GM12891 (cell line): Measurements from ENCODE around the gene EHBP1.

Experiments
- DNase-seq: peaks from one replicate; pipeline ENCODE4 v3.0.0; 2011; ENCODE audit warnings: low spot score; ENCODE audit not compliant: insufficient read length
- FAIRE-seq: peaks from 2 replicates; lab custom pipeline; 2011; peaks lifted over from hg19 to GRCh38; lab: Jason Lieb, UNC
- PAX5 ChIP-seq: IDR thresholded peaks from 2 replicates; pipeline ENCODE4 v1.6.1; 2011; ENCODE audit warnings: low read length, moderate library complexity, mild to moderate bottlenecking; ENCODE audit not compliant: insufficient read depth, severe bottlenecking
- POLR2A ChIP-seq: IDR thresholded peaks from 2 replicates; pipeline ENCODE4 v1.6.1; 2011; ENCODE audit warnings: low read depth, low read length, control low read depth
- POLR2AphosphoS5 ChIP-seq: IDR thresholded peaks from 2 replicates; pipeline ENCODE4 v1.6.1; 2011; ENCODE audit warnings: low read depth, low read length, control low read depth
- POU2F2 ChIP-seq: IDR thresholded peaks from 2 replicates; pipeline ENCODE4 v1.6.1; 2011; ENCODE audit warnings: low read depth, mild to moderate bottlenecking, control low read depth, low read length, moderate library complexity
- SPI1 ChIP-seq: IDR thresholded peaks from 2 replicates; pipeline ENCODE4 v1.6.1; 2011; ENCODE audit warnings: low read depth, low read length, control low read depth
- TAF1 ChIP-seq: IDR thresholded peaks from 2 replicates; pipeline ENCODE4 v1.6.1; 2011; ENCODE audit warnings: low read depth, low read length, control low read depth

EHBP1 gene

DNA sequence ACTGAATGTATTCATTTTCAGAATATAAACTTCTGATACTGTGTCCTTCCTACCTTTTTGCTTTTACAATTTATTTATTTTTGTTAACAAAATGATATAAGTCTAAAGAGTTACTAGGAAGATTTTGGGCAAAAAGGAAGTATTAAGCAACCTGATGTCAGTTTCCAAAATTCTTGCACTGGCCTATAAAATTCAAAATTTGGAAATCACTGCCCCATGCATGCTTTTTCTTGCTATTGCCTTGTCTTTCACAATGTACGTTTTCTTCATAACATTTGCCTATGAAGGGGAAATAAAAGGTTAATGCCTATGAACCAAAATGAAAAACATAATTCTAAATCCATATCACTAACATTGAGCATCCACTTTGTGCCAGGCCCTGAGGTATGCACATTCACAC lies 40.1 kb upstream of the EHBP1 start:
- FAIRE-seq = no peak
- no peak for DNase-seq

DNA sequence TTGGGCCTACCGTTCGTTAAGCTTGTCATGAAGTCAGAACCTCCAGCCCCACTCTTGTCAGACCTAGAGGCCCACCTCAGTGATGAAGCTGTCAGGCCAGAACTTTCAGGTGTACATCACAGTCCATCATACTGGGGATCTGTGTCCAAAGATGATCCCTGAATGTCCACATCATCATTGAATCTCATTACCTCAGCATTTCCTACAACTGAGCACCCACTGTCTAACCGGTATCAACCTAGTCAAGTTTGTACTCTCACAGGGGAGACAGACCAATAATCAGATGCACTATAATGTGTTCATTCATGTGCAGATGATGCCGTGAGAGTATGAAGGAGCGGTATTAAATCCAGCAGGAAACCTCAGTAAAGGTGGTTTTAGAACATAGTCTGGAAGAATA lies 36.3 kb upstream of the EHBP1 start:
- TF ChIP-seq POU2F2 (no peak), POLR2A (no peak), POLR2AphosphoS5 (no peak), SPI1 (no peak), PAX5 (no peak), TAF1 (no peak)
- FAIRE-seq = no peak
- DNase-seq = no peak

More for the DNA sequence above, 40.1 kb upstream of the EHBP1 start:
- TF ChIP-seq POLR2A (no peak), PAX5 (no peak), SPI1 (no peak), TAF1 (no peak), POLR2AphosphoS5 (no peak), POU2F2 (no peak)

DNA sequence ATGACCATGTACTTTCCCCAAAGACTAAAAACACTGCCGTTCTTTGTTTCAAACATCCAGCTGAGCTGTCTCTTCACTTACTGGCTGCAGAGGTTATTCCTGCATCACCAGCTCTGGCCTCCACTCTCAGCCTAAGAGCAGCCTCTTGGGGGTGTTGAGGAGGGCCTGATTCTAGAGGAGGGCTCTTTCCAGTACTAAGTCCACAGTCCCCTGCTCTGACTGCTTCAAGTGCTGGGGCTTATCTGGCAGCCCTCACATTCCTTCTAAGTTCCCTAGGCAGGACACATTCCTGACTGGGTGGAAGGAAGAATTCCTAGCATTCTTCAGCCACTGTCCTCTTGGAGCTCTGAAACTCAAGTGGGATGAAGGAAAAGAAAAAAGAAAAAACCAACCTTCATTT lies 32.9 kb upstream of the EHBP1 start:
- FAIRE-seq (no peak), DNase-seq (no peak)
- TF ChIP-seq PAX5 (no peak), POLR2AphosphoS5 (no peak)

DNA sequence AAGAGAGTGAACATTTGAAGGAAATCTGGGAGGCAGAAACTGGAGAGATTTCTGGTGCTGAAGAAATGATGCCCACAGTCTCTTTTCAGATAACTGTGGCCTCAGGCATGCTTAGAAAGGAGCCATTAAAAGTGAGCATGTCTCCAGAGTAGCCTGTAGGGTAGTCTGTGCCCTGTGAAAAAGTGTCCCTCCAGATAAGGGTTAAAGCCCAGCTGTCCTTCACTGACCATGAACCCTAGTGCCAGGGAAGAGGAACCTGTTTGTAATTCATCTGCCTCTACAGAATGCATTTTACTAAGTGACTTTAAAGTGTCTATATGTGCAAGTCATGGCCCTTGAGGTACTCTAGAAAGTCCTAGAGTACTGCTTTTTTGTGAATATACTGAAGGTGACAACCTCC lies 30.5 kb upstream of the EHBP1 start:
- FAIRE-seq = no peak
- DNase-seq = no peak
- TF ChIP-seq POLR2AphosphoS5 (no peak), PAX5 (no peak), TAF1 (no peak), POU2F2 (no peak), SPI1 (no peak), POLR2A (no peak)

DNA sequence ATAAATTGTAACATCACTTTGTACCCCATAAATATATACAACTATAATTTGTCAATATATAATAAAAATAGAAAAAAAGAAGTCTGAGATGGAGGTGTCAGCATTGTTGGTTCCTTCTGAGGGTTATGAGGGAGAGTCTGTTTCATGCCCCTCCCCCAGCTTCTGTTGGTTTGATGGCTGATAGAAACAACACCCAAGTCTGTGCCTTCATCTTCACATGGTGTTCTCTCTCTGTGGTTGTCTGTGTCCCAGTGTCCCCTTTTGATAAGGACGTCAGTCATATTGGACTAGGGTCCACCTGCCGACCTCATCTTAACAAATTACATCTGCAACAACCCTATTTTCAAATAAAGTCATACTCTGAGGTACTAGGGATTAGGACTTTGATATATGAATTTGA lies 20.3 kb upstream of the EHBP1 start:
- DNase-seq = no peak
- TF ChIP-seq POLR2A (no peak), TAF1 (no peak), SPI1 (no peak), POLR2AphosphoS5 (no peak), POU2F2 (no peak), PAX5 (no peak)
- no peak for FAIRE-seq

DNA sequence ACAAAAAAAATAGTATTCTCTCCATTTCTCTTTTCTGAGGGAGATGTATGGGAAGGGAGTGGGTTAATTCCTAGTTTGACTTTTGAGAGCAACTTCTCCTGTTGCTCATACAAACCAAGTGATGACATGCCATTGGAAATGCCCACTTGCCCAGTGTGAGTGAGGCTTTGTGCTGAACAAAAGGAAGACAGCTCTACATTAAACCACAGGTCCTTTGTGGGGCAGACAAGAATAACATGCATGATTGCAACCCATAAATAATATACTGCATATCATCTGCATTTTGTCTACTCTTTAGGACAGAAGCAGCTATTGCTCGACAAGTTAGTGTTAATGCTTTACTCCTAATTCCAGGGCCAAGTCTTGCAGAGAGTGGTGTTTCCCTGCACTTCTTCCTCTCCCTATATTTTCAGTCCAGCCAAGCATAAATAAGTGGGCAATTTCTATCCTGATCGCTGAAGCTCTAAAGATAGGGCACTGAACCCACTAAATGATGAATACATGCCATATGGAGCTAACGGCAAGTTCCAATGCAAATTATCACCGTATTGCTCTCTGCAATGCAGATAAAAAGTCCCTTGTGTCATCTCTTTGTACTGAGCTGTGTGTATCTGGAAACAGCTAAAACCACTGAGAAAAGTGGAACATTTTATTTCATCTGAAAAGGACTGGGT lies 19.4 kb upstream of the EHBP1 start:
- TF ChIP-seq POLR2AphosphoS5 (no peak), POU2F2 (no peak), TAF1 (no peak), POLR2A (no peak), SPI1 (no peak), PAX5 (no peak)
- peak; percentile 64 for FAIRE-seq
- DNase-seq = no peak

DNA sequence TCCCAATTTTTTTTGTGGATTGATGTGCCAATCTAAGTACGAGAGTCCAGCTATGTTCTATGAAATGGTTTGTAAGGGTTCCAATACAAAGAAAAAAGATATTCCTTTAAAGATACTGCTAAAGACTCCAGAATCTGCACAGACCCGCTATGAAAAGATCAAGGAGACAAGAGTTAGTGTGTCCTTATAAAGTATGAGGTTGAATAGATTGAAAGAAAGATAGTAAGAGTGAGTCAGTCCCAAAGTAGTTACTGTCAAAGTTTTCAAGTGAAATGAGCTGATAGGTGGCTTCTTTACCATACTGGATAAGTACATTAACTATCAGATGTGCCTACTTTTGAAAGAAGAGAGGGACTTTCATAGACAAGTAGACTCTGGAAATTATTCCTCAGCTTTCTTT lies 17.9 kb upstream of the EHBP1 start:
- DNase-seq (no peak), FAIRE-seq (no peak)
- no peak for TF ChIP-seq PAX5
- no peak for TF ChIP-seq POU2F2
- no peak for TF ChIP-seq POLR2A
- TF ChIP-seq TAF1 = no peak
- no peak for TF ChIP-seq POLR2AphosphoS5
- TF ChIP-seq SPI1 = no peak

- DNase-seq (no peak), FAIRE-seq (no peak)
- TF ChIP-seq SPI1 = no peak
- no peak for TF ChIP-seq POLR2A
- no peak for TF ChIP-seq POU2F2
- TF ChIP-seq TAF1 = no peak
- no peak for TF ChIP-seq POLR2AphosphoS5
- TF ChIP-seq PAX5 = no peak
These were observed 16.7 kb upstream of the EHBP1 start for GRCh38 chr2:62688771-62689170.

DNA sequence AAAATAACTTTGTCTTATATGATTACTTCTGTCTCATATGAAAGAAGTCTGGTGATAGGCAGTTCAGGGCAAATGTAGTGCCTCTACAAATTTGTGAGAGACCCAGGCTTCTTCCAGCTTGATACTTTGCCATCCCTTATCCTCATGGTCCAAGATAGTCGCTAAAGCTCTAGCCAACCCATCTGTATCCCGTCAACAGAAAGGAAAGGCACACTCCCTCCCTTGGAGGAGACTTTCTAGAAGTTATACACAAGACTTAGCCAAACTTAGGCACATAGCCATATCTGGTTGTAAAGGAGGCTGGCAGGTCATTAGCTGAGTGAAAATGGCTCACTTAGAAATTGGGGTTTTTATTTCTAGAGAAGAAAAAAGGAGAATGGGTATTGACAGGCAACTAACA lies 14.3 kb upstream of the EHBP1 start:
- no peak for FAIRE-seq
- no peak for TF ChIP-seq POLR2AphosphoS5
- no peak for TF ChIP-seq PAX5
- TF ChIP-seq POLR2A = no peak
- TF ChIP-seq TAF1 = no peak
- TF ChIP-seq SPI1 = no peak
- no peak for TF ChIP-seq POU2F2
- DNase-seq = no peak

GRCh38 chr2:62692225-62692624 lies 13.3 kb upstream of the EHBP1 start:
- TF ChIP-seq TAF1 (no peak), SPI1 (no peak)
- FAIRE-seq (no peak), DNase-seq (no peak)

- no peak for DNase-seq
- no peak for FAIRE-seq
- no peak for TF ChIP-seq TAF1
- no peak for TF ChIP-seq POLR2AphosphoS5
- no peak for TF ChIP-seq POU2F2
- TF ChIP-seq PAX5 = no peak
- no peak for TF ChIP-seq SPI1
- TF ChIP-seq POLR2A = no peak
These were observed 6.9 kb upstream of the EHBP1 start for GRCh38 chr2:62698653-62699052.
